HCT116 (cell line): ENCODE measurements around the gene IL17RD.

ENCODE experiments used
- CEBPB ChIP-seq: IDR thresholded peaks from 2 replicates; pipeline ENCODE4 v1.6.1; 2012; ENCODE audit warnings: low read depth
- EZH2 ChIP-seq: fragments of 200-600 bp; sonication (generic); IDR thresholded peaks from 2 replicates; pipeline ENCODE4 v1.6.1; 2017; ENCODE audit warnings: antibody characterized with exemption, mixed run types
- EZH2phosphoT487 ChIP-seq: fragments of 200-600 bp; IDR thresholded peaks from 2 replicates; pipeline ENCODE4 v1.6.1; 2018; ENCODE audit warnings: antibody characterized with exemption, borderline replicate concordance
- POLR2A ChIP-seq: IDR thresholded peaks from 2 replicates; pipeline ENCODE4 v1.7.0; 2011; ENCODE audit warnings: borderline replicate concordance; ENCODE audit not compliant: insufficient read depth, insufficient read length; ENCODE audit errors: extremely low read depth
- POLR2AphosphoS5 ChIP-seq: IDR thresholded peaks from 2 replicates; pipeline ENCODE4 v1.6.1; 2011; ENCODE audit warnings: mild to moderate bottlenecking, low read depth, low read length, moderate library complexity
- RAD21 ChIP-seq: IDR thresholded peaks from 2 replicates; pipeline ENCODE4 v1.6.1; 2012; ENCODE audit warnings: low read depth, mild to moderate bottlenecking
- SP1 ChIP-seq: IDR thresholded peaks from 2 replicates; pipeline ENCODE4 v1.6.1; 2012; ENCODE audit warnings: low read depth
- TF ChIP-seq, protein P1 (sequence below), 3 experiments: fragments of 200-600 bp in 1 of 3; sonication (generic) in 1 of 3; IDR thresholded peaks in 2 of 3; conservative IDR thresholded peaks in 1 of 3; 2 replicates each; pipeline ENCODE4 v1.5.1; 2012 to 2017; ENCODE audit warnings: low read depth in 2 of 3, low read length in 2 of 3, antibody characterized with exemption in 1 of 3, borderline replicate concordance in 1 of 3, control low read depth in 1 of 3, mild to moderate bottlenecking in 1 of 3, mixed read lengths in 1 of 3, mixed run types in 1 of 3, moderate library complexity in 1 of 3; ENCODE audit not compliant: insufficient read depth in 1 of 3

DNA sequence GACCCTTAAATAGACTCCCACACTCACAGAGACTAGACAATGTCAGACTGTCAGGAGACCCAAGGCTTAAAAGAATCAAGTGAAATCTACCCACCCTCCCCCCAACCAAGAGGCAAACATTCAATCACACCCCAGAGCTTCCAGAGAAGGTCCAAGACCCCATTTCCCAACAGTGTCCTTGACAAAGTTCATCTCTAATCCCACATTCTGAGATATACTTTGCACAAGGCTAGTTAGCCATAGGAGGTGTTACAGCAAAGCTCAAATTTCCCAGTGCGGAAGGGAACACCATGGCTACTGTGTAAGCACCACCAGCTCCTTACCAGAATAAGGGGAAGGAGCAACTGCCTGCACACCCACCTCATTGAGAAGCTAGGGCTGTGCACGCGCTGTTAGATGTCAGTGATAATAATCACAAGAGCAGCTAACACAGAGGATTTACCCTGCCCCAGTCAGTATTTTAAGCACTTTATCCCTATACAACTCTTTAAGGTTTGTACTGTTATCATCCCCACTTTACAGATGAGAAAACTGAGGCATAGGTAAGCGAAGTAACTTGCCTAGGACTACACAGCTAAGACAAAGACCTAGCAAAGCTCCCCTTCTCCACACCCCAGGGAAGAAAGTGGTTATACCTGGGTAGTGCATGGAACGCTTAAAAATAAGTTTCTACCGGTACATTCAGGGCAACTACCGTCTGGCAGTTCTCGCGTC is 87.4 kb downstream of the IL17RD start:
- TF ChIP-seq POLR2A (no peak), RAD21 (no peak), POLR2AphosphoS5 (no peak), EZH2 (no peak), CEBPB (no peak), SP1 (no peak), EZH2phosphoT487 (no peak)
- TF ChIP-seq, protein P1, sequence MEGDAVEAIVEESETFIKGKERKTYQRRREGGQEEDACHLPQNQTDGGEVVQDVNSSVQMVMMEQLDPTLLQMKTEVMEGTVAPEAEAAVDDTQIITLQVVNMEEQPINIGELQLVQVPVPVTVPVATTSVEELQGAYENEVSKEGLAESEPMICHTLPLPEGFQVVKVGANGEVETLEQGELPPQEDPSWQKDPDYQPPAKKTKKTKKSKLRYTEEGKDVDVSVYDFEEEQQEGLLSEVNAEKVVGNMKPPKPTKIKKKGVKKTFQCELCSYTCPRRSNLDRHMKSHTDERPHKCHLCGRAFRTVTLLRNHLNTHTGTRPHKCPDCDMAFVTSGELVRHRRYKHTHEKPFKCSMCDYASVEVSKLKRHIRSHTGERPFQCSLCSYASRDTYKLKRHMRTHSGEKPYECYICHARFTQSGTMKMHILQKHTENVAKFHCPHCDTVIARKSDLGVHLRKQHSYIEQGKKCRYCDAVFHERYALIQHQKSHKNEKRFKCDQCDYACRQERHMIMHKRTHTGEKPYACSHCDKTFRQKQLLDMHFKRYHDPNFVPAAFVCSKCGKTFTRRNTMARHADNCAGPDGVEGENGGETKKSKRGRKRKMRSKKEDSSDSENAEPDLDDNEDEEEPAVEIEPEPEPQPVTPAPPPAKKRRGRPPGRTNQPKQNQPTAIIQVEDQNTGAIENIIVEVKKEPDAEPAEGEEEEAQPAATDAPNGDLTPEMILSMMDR (IDR thresholded peaks at IDR 0.05 in 2 of 3, conservative IDR thresholded peaks at IDR 0.05 in 1 of 3; ENCODE audit: borderline replicate concordance in 1 of 3, insufficient read depth in 1 of 3, low read depth in 2 of 3, low read length in 2 of 3), result no peak
